Measurements from ENCODE around the gene NR5A1.

DNA sequence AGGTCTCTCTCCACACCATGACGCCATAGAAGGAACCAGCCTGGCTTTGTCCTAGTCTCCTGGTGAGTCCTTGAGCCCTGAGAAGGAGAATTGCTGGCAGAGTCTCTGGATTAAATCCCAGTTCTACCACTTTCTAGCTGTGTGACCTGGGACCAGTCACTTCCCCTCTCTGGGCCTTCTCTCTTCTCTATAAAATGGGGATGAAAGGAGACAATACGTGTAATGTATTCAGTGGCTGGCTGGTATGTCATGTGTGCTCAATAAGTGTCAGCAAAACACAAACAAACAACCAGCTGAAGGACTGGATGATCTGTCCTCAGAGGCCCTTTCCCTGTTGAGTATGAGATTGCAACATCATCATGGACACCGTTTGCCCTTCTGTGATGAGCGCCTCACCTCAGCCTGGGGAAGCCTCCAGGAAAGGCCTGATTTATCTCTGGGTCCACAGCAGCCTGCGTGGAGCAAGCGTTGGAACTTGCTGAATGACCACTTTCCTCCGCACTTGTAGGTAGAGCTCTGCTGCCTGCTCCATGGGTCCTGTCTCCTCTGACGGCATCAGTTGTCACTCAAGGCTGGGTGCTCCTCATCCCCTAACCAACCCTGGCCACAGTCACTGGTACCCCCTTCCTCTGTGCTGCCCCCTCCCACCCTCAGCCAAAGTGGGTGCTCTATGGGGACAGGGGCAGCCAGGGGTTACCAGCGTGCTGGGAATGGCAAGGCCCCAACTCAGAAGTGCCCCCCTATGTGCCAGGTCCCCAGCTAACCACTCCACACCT lies 3.6 kb upstream of the NR5A1 start:
- TF ChIP-seq YY1 (IDR thresholded peaks at IDR 0.05; ENCODE audit: insufficient read depth, insufficient read length) (no peak), ZNF274 (IDR thresholded peaks at IDR 0.05; ENCODE audit: low read depth, low read length) (no peak)

Measured in NT2/D1 (cell line).